Measurements from ENCODE around the gene NUBP2. TPM values are rescaled to one million over a fixed set of nuclear protein-coding genes. Genes with fewer than 3 reads are reported as not detected.
A peak's percentile ranks its signal among the peaks of the same experiment; 100 is the strongest.

The NUBP2 gene
- polyA plus RNA-seq, 1 of the 3 experiments (the other 2 are of a cell fraction): 73.2 TPM

DNA sequence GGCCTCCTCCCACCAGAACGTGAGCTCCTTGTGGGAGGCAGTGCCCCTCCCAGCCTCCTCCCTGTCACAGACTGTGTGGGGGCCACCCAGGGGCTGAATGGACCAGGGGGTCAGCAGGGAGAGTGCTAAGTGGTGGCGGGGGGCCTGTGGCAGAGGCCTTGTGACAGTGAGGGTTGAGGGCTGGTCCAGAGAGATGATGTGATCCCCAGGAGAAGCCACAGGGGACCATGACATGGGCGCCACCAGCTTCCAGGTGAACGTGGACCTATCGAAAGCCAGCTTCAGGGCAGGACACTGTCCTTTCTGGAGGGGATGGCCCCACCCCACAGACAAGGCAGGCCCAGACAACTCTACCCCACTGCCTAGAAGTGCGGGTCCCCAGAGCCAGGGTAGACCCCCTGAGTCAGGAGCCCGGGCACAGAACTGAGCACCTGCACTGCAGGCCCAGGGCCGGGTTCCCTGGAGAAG is 3.5 kb upstream of the NUBP2 start:
- CTCF ChIA-PET: interaction anchor here (0.6 kb wide), 1 partner anchor 374 kb away, joined by 4 read pairs; no protein-coding TSS in a partner anchor

GRCh38 chr16:1779741-1780676 is 2.8 kb upstream of the NUBP2 start:
- no peak overlapping the region for H3K4me3 ChIP-seq (ENCODE audit: low read depth in 2 of 2, low read length in 1 of 2)
- peaks cover 8% of the 10 kb centered on the region for H3F3A ChIP-seq (replicated peaks; ENCODE audit: insufficient read depth)
- H3K9me2 ChIP-seq: no peaks in the 10 kb centered on the region
- no peak for DNase-seq
- H3K9me3 ChIP-seq: no peaks in the 10 kb centered on the region
- peaks cover 3 to 37% of the 10 kb centered on the region in 2 experiments for H3K36me3 ChIP-seq (replicated peaks in 1 of 2; ENCODE audit: control insufficient read depth in 1 of 2, insufficient read depth in 2 of 2, low read length in 1 of 2)
- H3K9ac ChIP-seq: no peak overlapping the region
- H4K20me1 ChIP-seq (ENCODE audit: insufficient read depth): peaks cover 10% of the 10 kb centered on the region; the same call in 1 of the 2 replicates
- TF ChIP-seq FOXJ3 (CRISPR knock-in tag; IDR thresholded peaks at IDR 0.05) (no peak), ELF1 (IDR thresholded peaks at IDR 0.05) (0 out of 2 replicates have a peak, but pooled peaks have one; percentile 18), CHD2 (IDR thresholded peaks at IDR 0.05; ENCODE audit: low read length, partially characterized antibody) (peak; percentile 8)
- ChIA-PET CTCF (interaction anchor here (0.6 to 1.0 kb wide), 3 partner anchors 12 to 373 kb away, joined by 3 to 4 read pairs (median 4); no protein-coding TSS in a partner anchor), POLR2A (interaction anchor here (0.7 to 1.7 kb wide), 2 partner anchors 47 to 117 kb away, joined by 3 to 5 read pairs; partner anchors contain the start of genes FAHD1 and HAGH)
- no peaks in the 10 kb centered on the region for H3K27me3 ChIP-seq (ENCODE audit: insufficient read depth)
- H2AFZ ChIP-seq (ENCODE audit: low read depth): no peak overlapping the region
- H3K4me2 ChIP-seq: no peak overlapping the region
- peaks cover 0 to 8% of the 10 kb centered on the region in 2 experiments; a peak in 1 of 4 replicates for H3K4me1 ChIP-seq (ENCODE audit: control insufficient read depth in 1 of 2, insufficient read depth in 2 of 2, low read depth in 1 of 2, low read length in 1 of 2)
- WGBS (ENCODE audit: low lambda C conversion rate): 90% methylated on average over 14 of the region's 27 CpGs
- H3K79me2 ChIP-seq (ENCODE audit: insufficient read depth): peaks cover 42% of the 10 kb centered on the region
- no peak overlapping the region for H3K27ac ChIP-seq (ENCODE audit: low read depth in 2 of 2, low read length in 1 of 2)

More for the DNA sequence above, 3.5 kb upstream of the NUBP2 start:
- Histone ChIP-seq H3K79me2 (ENCODE audit: insufficient read depth) (peaks cover 42% of the 10 kb centered on the region), H3K27me3 (ENCODE audit: insufficient read depth) (no peaks in the 10 kb centered on the region), H3K4me1 (ENCODE audit: control insufficient read depth in 1 of 2, insufficient read depth in 2 of 2, low read depth in 1 of 2, low read length in 1 of 2) (peaks cover 0 to 15% of the 10 kb centered on the region in 2 experiments; a peak in 2 of 4 replicates), H2AFZ (ENCODE audit: low read depth) (no peak overlapping the region), H3K36me3 (replicated peaks in 1 of 2; ENCODE audit: control insufficient read depth in 1 of 2, insufficient read depth in 2 of 2, low read length in 1 of 2) (peaks cover 3 to 37% of the 10 kb centered on the region in 2 experiments), H3K9ac (no peak overlapping the region), H3F3A (replicated peaks; ENCODE audit: insufficient read depth) (peaks cover 8% of the 10 kb centered on the region), H4K20me1 (ENCODE audit: insufficient read depth) (peaks cover 13% of the 10 kb centered on the region; the same call in 1 of the 2 replicates), H3K27ac (ENCODE audit: low read depth in 2 of 2, low read length in 1 of 2) (no peak overlapping the region), H3K4me2 (no peak overlapping the region), H3K9me2 (no peaks in the 10 kb centered on the region), H3K4me3 (ENCODE audit: low read depth in 2 of 2, low read length in 1 of 2) (no peak overlapping the region), H3K9me3 (no peaks in the 10 kb centered on the region)
- POLR2A ChIA-PET: interaction anchor here (0.7 kb wide), 1 partner anchor 117 kb away, joined by 3 read pairs; no protein-coding TSS in a partner anchor
- peak; percentile 5; the same call in 1 of the 2 replicates for TF ChIP-seq JUND (IDR thresholded peaks at IDR 0.05)
- TF ChIP-seq, protein P1, sequence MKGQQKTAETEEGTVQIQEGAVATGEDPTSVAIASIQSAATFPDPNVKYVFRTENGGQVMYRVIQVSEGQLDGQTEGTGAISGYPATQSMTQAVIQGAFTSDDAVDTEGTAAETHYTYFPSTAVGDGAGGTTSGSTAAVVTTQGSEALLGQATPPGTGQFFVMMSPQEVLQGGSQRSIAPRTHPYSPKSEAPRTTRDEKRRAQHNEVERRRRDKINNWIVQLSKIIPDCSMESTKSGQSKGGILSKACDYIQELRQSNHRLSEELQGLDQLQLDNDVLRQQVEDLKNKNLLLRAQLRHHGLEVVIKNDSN (IDR thresholded peaks at IDR 0.05; ENCODE audit: borderline replicate concordance, low read depth): no peak
- DNase-seq: no peak
- WGBS (ENCODE audit: low lambda C conversion rate): 93% methylated on average over 4 of the region's 8 CpGs

GRCh38 chr16:1780677-1781072 is 2.1 kb upstream of the NUBP2 start:
- Histone ChIP-seq H3K4me3 (ENCODE audit: low read depth in 2 of 2, low read length in 1 of 2) (no peak overlapping the region; a peak in 1 of 4 replicates), H3K79me2 (ENCODE audit: insufficient read depth) (peaks cover 42% of the 10 kb centered on the region)

More at GRCh38 chr16:1780677-1781072, 2.1 kb upstream of the NUBP2 start:
- H3K27ac ChIP-seq (ENCODE audit: low read depth in 2 of 2, low read length in 1 of 2): no peak overlapping the region
- H4K20me1 ChIP-seq (ENCODE audit: insufficient read depth): peaks cover 10% of the 10 kb centered on the region; the same call in 1 of the 2 replicates
- H3K9me2 ChIP-seq: no peaks in the 10 kb centered on the region
- no peaks in the 10 kb centered on the region for H3K9me3 ChIP-seq
- CTCF ChIA-PET: interaction anchor here (0.9 to 1.0 kb wide), 2 partner anchors 13 to 149 kb away, joined by 3 to 4 read pairs; no protein-coding TSS in a partner anchor
- H3K4me2 ChIP-seq: peak overlapping the region; percentile 91; the same call in 1 of the 2 replicates
- H2AFZ ChIP-seq (ENCODE audit: low read depth): no peak overlapping the region
- TF ChIP-seq TEAD4 (IDR thresholded peaks at IDR 0.05; ENCODE audit: borderline replicate concordance, insufficient read depth) (no peak), RFX5 (IDR thresholded peaks at IDR 0.05; ENCODE audit: low read length) (no peak), ELF1 (IDR thresholded peaks at IDR 0.05) (no peak), RCOR1 (IDR thresholded peaks at IDR 0.05; ENCODE audit: low read length) (no peak), CHD2 (IDR thresholded peaks at IDR 0.05; ENCODE audit: low read length, partially characterized antibody) (no peak), TCF12 (IDR thresholded peaks at IDR 0.05) (no peak), FOSL2 (IDR thresholded peaks at IDR 0.05; ENCODE audit: borderline replicate concordance, low read depth) (no peak), POLR2AphosphoS5 (IDR thresholded peaks at IDR 0.05; ENCODE audit: low read depth, low read length) (no peak)
- H3F3A ChIP-seq (replicated peaks; ENCODE audit: insufficient read depth): peaks cover 8% of the 10 kb centered on the region
- DNase-seq: no peak
- 94% methylated on average over 6 of the region's 6 CpGs for WGBS (ENCODE audit: low lambda C conversion rate)
- no peak overlapping the region for H3K9ac ChIP-seq
- H3K27me3 ChIP-seq (ENCODE audit: insufficient read depth): no peaks in the 10 kb centered on the region
- POLR2A ChIA-PET: interaction anchor here (1.7 kb wide), 1 partner anchor 46 kb away, joined by 5 read pairs; the partner anchor contains the start of genes FAHD1 and HAGH
- H3K4me1 ChIP-seq (ENCODE audit: control insufficient read depth in 1 of 2, insufficient read depth in 2 of 2, low read depth in 1 of 2, low read length in 1 of 2): peaks cover 0 to 8% of the 10 kb centered on the region in 2 experiments; a peak in 1 of 4 replicates
- peaks cover 3 to 36% of the 10 kb centered on the region in 2 experiments for H3K36me3 ChIP-seq (replicated peaks in 1 of 2; ENCODE audit: control insufficient read depth in 1 of 2, insufficient read depth in 2 of 2, low read length in 1 of 2)

Data from SK-N-SH (cell line).